Endodermal cell (in vitro differentiated cells): ENCODE data around the gene HES5. TPM values are rescaled to one million over a fixed set of nuclear protein-coding genes. Genes with fewer than 3 reads are reported as not detected.
A peak's percentile ranks its signal among the peaks of the same experiment; 100 is the strongest.

Experiments
- DNase-seq: peaks from one replicate; pipeline ENCODE4 v3.0.0-alpha.2; 2017
- H3K27ac ChIP-seq: 2 replicates; pipeline ENCODE4 v1.5.1; 2013; ENCODE audit warnings: mild to moderate bottlenecking, low read depth, low read length, moderate library complexity
- H3K27me3 ChIP-seq: 2 replicates; pipeline ENCODE4 v1.6.1; 2013; ENCODE audit warnings: mild to moderate bottlenecking, low read length, moderate library complexity; ENCODE audit not compliant: insufficient read depth, control insufficient read depth, poor library complexity, severe bottlenecking
- H3K36me3 ChIP-seq: 2 replicates; pipeline ENCODE4 v1.7.0; 2013; ENCODE audit warnings: mild to moderate bottlenecking, low read length, moderate library complexity; ENCODE audit not compliant: control insufficient read depth, insufficient read depth
- H3K4me1 ChIP-seq: one replicate; pipeline ENCODE4 v1.7.0; 2013; ENCODE audit warnings: low read length; ENCODE audit not compliant: control insufficient read depth, insufficient read depth
- H3K4me3 ChIP-seq: 2 replicates; pipeline ENCODE4 v1.5.1; 2013; ENCODE audit warnings: mild to moderate bottlenecking, low read length, moderate library complexity
- H3K9ac ChIP-seq: 2 replicates; pipeline ENCODE4 v1.6.1; 2013; ENCODE audit warnings: mild to moderate bottlenecking, low read length, moderate library complexity; ENCODE audit not compliant: poor library complexity, severe bottlenecking; ENCODE audit errors: extremely low read depth
- H3K9me3 ChIP-seq: 2 replicates; pipeline ENCODE4 v1.6.1; 2013; ENCODE audit warnings: mild to moderate bottlenecking, low read length, moderate library complexity; ENCODE audit not compliant: control insufficient read depth
- H3K27ac Mint-ChIP-seq: 2 replicates; pipeline ENCODE4 v1.8.0; 2020; ENCODE audit warnings: mixed read lengths
- H3K27me3 Mint-ChIP-seq: 2 replicates; pipeline ENCODE4 v1.8.0; 2021; ENCODE audit warnings: mild to moderate bottlenecking, mixed read lengths; ENCODE audit not compliant: insufficient read depth
- H3K36me3 Mint-ChIP-seq: 2 replicates; pipeline ENCODE4 v1.8.0; 2020; ENCODE audit warnings: low read depth, mixed read lengths
- H3K4me1 Mint-ChIP-seq: 2 replicates; pipeline ENCODE4 v1.8.0; 2020; ENCODE audit warnings: mixed read lengths
- H3K4me3 Mint-ChIP-seq: 2 replicates; pipeline ENCODE4 v1.8.0; 2020; ENCODE audit warnings: mild to moderate bottlenecking, moderate library complexity, mixed read lengths
- H3K9me3 Mint-ChIP-seq: 2 replicates; pipeline ENCODE4 v1.8.0; 2020; ENCODE audit warnings: mild to moderate bottlenecking, mixed read lengths
- CTCF ChIP-seq: fragments of 200-600 bp; sonication (generic); conservative IDR thresholded peaks from 2 replicates; pipeline ENCODE4 v1.5.0; 2021; ENCODE audit warnings: antibody characterized with exemption, mild to moderate bottlenecking
- WGBS, 2 experiments: methylation state at CpG; one replicate each; pipeline versions ENCODE4 v1.1.5 to v1.1.7; 2013; ENCODE audit warnings: missing lambda C conversion rate in 2 of 2, mixed read lengths in 1 of 2; ENCODE audit not compliant: insufficient coverage in 1 of 2, insufficient read length in 1 of 2; 5-methylcytosine and 5-hydroxymethylcytosine counted together
- total RNA-seq, 2 donors: library from RNA; stranded (reverse); fragmentation: NEBNext Ultra II Directional in 1 of 2; extraction: Animal tissue kit (Norgen Biotek cat#: 25700) in 1 of 2; gene quantifications; 2 replicates in 1 of 2; 3 replicates in 1 of 2; pipeline ENCODE4 v1.2.1, GENCODE V29; 2021

HES5 gene
- total RNA-seq, 2 donors from 2014 or later: not detected

- TF ChIP-seq CTCF: no peak
- Mint-ChIP-seq H3K27me3 (peaks cover 80% of the 10 kb centered on the region), H3K36me3 (no peaks in the 10 kb centered on the region), H3K4me3 (no peak overlapping the region), H3K27ac (no peak overlapping the region), H3K4me1 (peaks cover 6% of the 10 kb centered on the region), H3K9me3 (no peaks in the 10 kb centered on the region)
- Histone ChIP-seq H3K4me1 (peaks cover 3% of the 10 kb centered on the region), H3K9me3 (no peaks in the 10 kb centered on the region), H3K27me3 (peaks cover 84% of the 10 kb centered on the region), H3K4me3 (no peak overlapping the region), H3K27ac (peak overlapping the region; percentile 87), H3K36me3 (no peaks in the 10 kb centered on the region), H3K9ac (no peak overlapping the region)
- DNase-seq: no peak
- WGBS, 2 experiments: 87 to 100% methylated on average over 1 to 11 of the region's 11 CpGs
These were observed 3.3 kb upstream of the HES5 start for GRCh38 chr1:2533365-2533764.

- H3K4me1 ChIP-seq: peaks cover 3% of the 10 kb centered on the region
- no peaks in the 10 kb centered on the region for H3K9me3 ChIP-seq
- no peak overlapping the region for H3K27ac Mint-ChIP-seq
- no peak for TF ChIP-seq CTCF
- H3K27me3 Mint-ChIP-seq: peaks cover 83% of the 10 kb centered on the region
- H3K27ac ChIP-seq: peak overlapping the region; percentile 87
- 91 to 96% methylated on average over 7 to 23 of the region's 23 CpGs for WGBS, 2 experiments
- no peak overlapping the region for H3K4me3 Mint-ChIP-seq
- no peak overlapping the region for H3K9ac ChIP-seq
- H3K4me3 ChIP-seq: no peak overlapping the region
- H3K36me3 Mint-ChIP-seq: no peaks in the 10 kb centered on the region
- no peak for DNase-seq
- H3K4me1 Mint-ChIP-seq: peaks cover 6% of the 10 kb centered on the region
- H3K36me3 ChIP-seq: no peaks in the 10 kb centered on the region
- no peaks in the 10 kb centered on the region for H3K9me3 Mint-ChIP-seq
- H3K27me3 ChIP-seq: peaks cover 84% of the 10 kb centered on the region
These were observed 2.6 kb upstream of the HES5 start for GRCh38 chr1:2532485-2533160.

- Histone ChIP-seq H3K36me3 (no peaks in the 10 kb centered on the region), H3K4me3 (no peak overlapping the region), H3K9me3 (no peaks in the 10 kb centered on the region), H3K27ac (peak overlapping the region; percentile 78), H3K27me3 (peaks cover 87% of the 10 kb centered on the region), H3K9ac (no peak overlapping the region), H3K4me1 (peaks cover 3% of the 10 kb centered on the region)
- H3K4me1 Mint-ChIP-seq: peaks cover 7% of the 10 kb centered on the region
- no peaks in the 10 kb centered on the region for H3K9me3 Mint-ChIP-seq
- peaks cover 78% of the 10 kb centered on the region for H3K27me3 Mint-ChIP-seq
- no peak for TF ChIP-seq CTCF
- H3K27ac Mint-ChIP-seq: no peak overlapping the region
- no peaks in the 10 kb centered on the region for H3K36me3 Mint-ChIP-seq
- H3K4me3 Mint-ChIP-seq: no peak overlapping the region
- 50 to 60% methylated on average over 17 to 27 of the region's 30 CpGs for WGBS, 2 experiments
- DNase-seq: no peak
These were observed 674 bp upstream of the HES5 start for GRCh38 chr1:2530513-2531361.
